Measurements from ENCODE around the gene RSPH9.

Gene RSPH9

GRCh38 chr6:43669050-43669921 is 24.4 kb downstream of the RSPH9 start:
- DNase-seq = no peak

GRCh38 chr6:43669922-43670622 is 25.2 kb downstream of the RSPH9 start:
- no peak for DNase-seq

- DNase-seq = no peak
Measured at GRCh38 chr6:43670623-43670986, 25.8 kb downstream of the RSPH9 start.

- no peak for DNase-seq
Measured at GRCh38 chr6:43671011-43671800, 26.4 kb downstream of the RSPH9 start.

- DNase-seq = no peak
Measured at GRCh38 chr6:43671801-43672690, 27.2 kb downstream of the RSPH9 start.

GRCh38 chr6:43673444-43674084 is 28.7 kb downstream of the RSPH9 start:
- no peak for DNase-seq

- DNase-seq = no peak
Measured at GRCh38 chr6:43674291-43674690, 29.5 kb downstream of the RSPH9 start.

GRCh38 chr6:43674921-43675320 is 30.1 kb downstream of the RSPH9 start:
- DNase-seq = no peak

GRCh38 chr6:43676962-43677606 is 32.2 kb downstream of the RSPH9 start:
- DNase-seq = no peak

- DNase-seq = no peak
Measured at GRCh38 chr6:43677759-43678158, 32.9 kb downstream of the RSPH9 start.

- DNase-seq = no peak
Measured at GRCh38 chr6:43678341-43678740, 33.5 kb downstream of the RSPH9 start.

GRCh38 chr6:43679057-43679456 is 34.2 kb downstream of the RSPH9 start:
- DNase-seq = no peak

GRCh38 chr6:43680308-43681200 is 35.7 kb downstream of the RSPH9 start:
- no peak for DNase-seq

GRCh38 chr6:43681303-43681702 is 36.5 kb downstream of the RSPH9 start:
- no peak for DNase-seq

GRCh38 chr6:43682724-43683429 is 38.0 kb downstream of the RSPH9 start:
- no peak for DNase-seq

- no peak for DNase-seq
Measured at GRCh38 chr6:43683708-43684455, 39.0 kb downstream of the RSPH9 start.

GRCh38 chr6:43687079-43687436 is 42.2 kb downstream of the RSPH9 start:
- no peak for DNase-seq

- DNase-seq = peak; percentile 93
Measured at GRCh38 chr6:43687437-43688347, 42.9 kb downstream of the RSPH9 start, which contains the start of gene MRPS18A. Gene MRPS18A, minus strand, starts transcription at chr6:43687791. Its CDS starts 12 bp downstream, at chr6:43687779.

Measured in activated effector memory CD4-positive, alpha-beta T cell treated with anti-CD3 and anti-CD28 coated beads, Interleukin-2, amount 50 U/mL, for 16 hours (primary cell).